BLaER1 treated with 17β-estradiol and CSF1 and Interleukin-3, amounts not matched to agents 10 nM and 100 nM (cell line): ENCODE measurements around the gene USP16.
"Not testable (repeated sequence)": the region's sequence is repeated elsewhere in the genome, so short reads cannot be mapped to it uniquely, and the experiment has no call there.

ENCODE experiments used
- H3K27ac ChIP-seq, 11 experiments: shearing (Covaris generic); formaldehyde crosslinking; 2 replicates each; pipeline ENCODE4 v1.8.1; 2022
- H3K27me3 ChIP-seq, 11 experiments: shearing (Covaris generic); formaldehyde crosslinking; 2 replicates each; pipeline ENCODE4 v1.8.1; 2022
- H3K36me3 ChIP-seq, 11 experiments: shearing (Covaris generic); formaldehyde crosslinking; 2 replicates each; pipeline ENCODE4 v1.8.1; 2022
- H3K4me1 ChIP-seq, 10 experiments: shearing (Covaris generic); formaldehyde crosslinking; 2 replicates each; pipeline ENCODE4 v1.8.1; 2022
- H3K4me2 ChIP-seq, 11 experiments: shearing (Covaris generic); formaldehyde crosslinking; 2 replicates each; pipeline ENCODE4 v1.8.1; 2022
- H3K4me3 ChIP-seq, 10 experiments: shearing (Covaris generic); formaldehyde crosslinking; 2 replicates each; pipeline ENCODE4 v1.8.1; 2022
- H3K9ac ChIP-seq, 11 experiments: shearing (Covaris generic); formaldehyde crosslinking; 2 replicates each; pipeline ENCODE4 v1.8.1; 2022
- H3K9me3 ChIP-seq, 11 experiments: shearing (Covaris generic); formaldehyde crosslinking; replicated peaks in 1 of 11; 2 replicates each; pipeline ENCODE4 v1.8.1; 2022
- H4K20me1 ChIP-seq, 11 experiments: shearing (Covaris generic); formaldehyde crosslinking; 2 replicates each; pipeline ENCODE4 v1.8.1; 2022
- Cebpa-rat ChIP-seq, 11 experiments: shearing (Covaris generic); IDR thresholded peaks; 2 replicates each; pipeline ENCODE4 v1.8.1; 2022

The USP16 gene

DNA sequence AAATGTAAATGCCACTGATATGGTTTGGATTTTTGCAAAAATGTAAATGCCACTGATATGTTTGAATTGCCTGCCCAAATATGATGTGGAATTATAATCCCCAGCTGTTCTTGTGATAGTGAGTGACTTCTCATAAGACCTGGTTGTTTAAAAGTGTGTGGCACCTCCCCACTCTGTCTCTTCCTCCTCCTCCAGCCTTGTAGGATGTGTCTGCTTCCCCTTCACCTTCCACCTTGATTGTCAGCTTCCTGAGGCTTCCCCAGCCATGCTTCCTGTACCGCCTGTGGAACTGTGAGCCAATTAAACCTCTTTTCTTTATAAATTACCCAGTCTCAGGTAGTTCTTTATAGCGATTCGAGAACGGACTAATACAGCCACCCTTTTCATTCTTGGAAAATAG is 50.3 kb downstream of the USP16 start:
- H3K4me3 ChIP-seq, result no peak overlapping the region
- peaks cover 60 to 78% (median 66%) of the 10 kb centered on the region in 10 experiments for H3K4me1 ChIP-seq
- no peak overlapping the region; a peak in 2 of 22 replicates for H3K27ac ChIP-seq
- H4K20me1 ChIP-seq, result peaks cover 23 to 36% (median 33%) of the 10 kb centered on the region in 11 experiments; a peak in 21 of 22 replicates
- H3K4me2 ChIP-seq, result peak overlapping the region; percentile 7 to 87 (median 79); a peak in 17 of 22 replicates
- no peak for TF ChIP-seq Cebpa-rat (IDR thresholded peaks at IDR 0.05)
- H3K27me3 ChIP-seq, result no peaks in the 10 kb centered on the region
- no peak overlapping the region for H3K9ac ChIP-seq
- peaks cover 0 to 25% (median 11%) of the 10 kb centered on the region in 11 experiments; a peak in 15 of 22 replicates for H3K9me3 ChIP-seq
- H3K36me3 ChIP-seq, result peaks cover 7 to 25% (median 20%) of the 10 kb centered on the region in 11 experiments

GRCh38 chr21:29075706-29076466 is 51.4 kb downstream of the USP16 start:
- H3K27me3 ChIP-seq, result no peaks in the 10 kb centered on the region
- H4K20me1 ChIP-seq, result peaks cover 14 to 25% (median 22%) of the 10 kb centered on the region in 11 experiments; a peak in 21 of 22 replicates
- peak overlapping the region; percentile 34 to 85 (median 82); a peak in 20 of 22 replicates for H3K27ac ChIP-seq
- peaks cover 0 to 14% (median 10%) of the 10 kb centered on the region in 11 experiments; a peak in 14 of 22 replicates for H3K36me3 ChIP-seq
- H3K4me3 ChIP-seq, result peak overlapping the region in 2 of 10 experiments; percentile 52 to 63; a peak in 1 of 20 replicates
- peak overlapping the region; percentile 63 to 92 (median 76) for H3K4me2 ChIP-seq
- peaks cover 65 to 86% (median 74%) of the 10 kb centered on the region in 10 experiments for H3K4me1 ChIP-seq
- peak overlapping the region in 6 of 11 experiments; percentile 45 to 62 (median 50); a peak in 10 of 22 replicates for H3K9ac ChIP-seq
- H3K9me3 ChIP-seq, result peaks cover 0 to 25% (median 11%) of the 10 kb centered on the region in 11 experiments; a peak in 15 of 22 replicates
- TF ChIP-seq Cebpa-rat (IDR thresholded peaks at IDR 0.05), result no peak

DNA sequence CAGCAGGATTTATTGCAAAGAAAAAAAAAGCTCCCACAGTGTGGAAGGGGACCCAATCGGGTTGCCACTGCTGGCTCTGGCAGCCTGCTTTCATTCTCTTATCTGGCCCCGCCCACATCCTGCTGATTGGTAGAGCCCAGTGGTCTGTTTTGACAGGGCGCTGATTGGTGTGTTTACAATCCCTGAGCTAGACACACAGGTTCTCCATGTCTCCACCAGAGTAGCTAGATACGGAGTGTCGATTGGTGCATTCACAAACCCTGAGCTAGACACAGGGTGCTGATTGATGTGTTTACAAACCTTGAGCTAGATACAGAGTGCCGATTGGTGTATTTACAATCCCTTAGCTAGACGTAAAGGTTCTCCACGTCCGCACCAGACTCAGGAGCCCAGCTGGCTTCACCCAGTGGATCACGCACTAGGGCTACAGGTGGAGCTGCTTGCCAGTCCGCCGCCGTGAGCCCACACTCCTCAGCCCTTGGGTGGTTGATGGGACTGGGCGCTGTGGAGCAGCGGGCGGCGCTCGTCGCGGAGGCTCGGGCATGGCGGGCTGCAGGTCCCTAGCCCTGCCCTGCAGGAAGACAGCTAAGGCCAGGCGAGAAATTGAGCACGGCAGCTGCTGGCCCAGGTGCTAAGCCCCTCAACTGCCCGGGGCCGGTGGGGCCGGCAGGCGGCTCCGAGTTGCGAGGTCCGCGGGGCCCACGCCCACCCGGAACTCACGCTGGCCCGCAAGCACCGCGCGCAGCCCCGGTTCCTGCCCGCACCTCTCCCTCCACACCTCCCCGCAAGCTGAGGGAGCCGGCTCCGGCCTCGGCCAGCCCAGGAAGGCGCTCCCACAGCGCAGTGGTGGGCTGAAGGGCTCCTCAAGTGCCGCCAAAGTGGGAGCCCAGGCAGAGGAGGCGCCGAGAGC is 52.5 kb downstream of the USP16 start:
- Histone ChIP-seq H3K9ac (peak overlapping the region; percentile 72 to 80 (median 77)), H3K27ac (peak overlapping the region; percentile 65 to 85 (median 82); a peak in 21 of 22 replicates), H3K9me3 (peaks cover 0 to 25% (median 11%) of the 10 kb centered on the region in 11 experiments; a peak in 15 of 22 replicates), H3K4me2 (peak overlapping the region; percentile 63 to 92 (median 76)), H3K4me1 (peaks cover 65 to 85% (median 74%) of the 10 kb centered on the region in 10 experiments), H3K4me3 (peak overlapping the region; percentile 49 to 70 (median 59)), H4K20me1 (peaks cover 3 to 14% (median 11%) of the 10 kb centered on the region in 11 experiments; a peak in 21 of 22 replicates)
- not testable (repeated sequence) for H3K27me3 ChIP-seq, H3K36me3 ChIP-seq

GRCh38 chr21:29077651-29078090 is 53.2 kb downstream of the USP16 start:
- peak overlapping the region; percentile 65 to 85 (median 82); a peak in 21 of 22 replicates for H3K27ac ChIP-seq
- peak overlapping the region; percentile 63 to 92 (median 76) for H3K4me2 ChIP-seq
- no peaks in the 10 kb centered on the region for H3K27me3 ChIP-seq
- peaks cover 61 to 80% (median 72%) of the 10 kb centered on the region in 10 experiments for H3K4me1 ChIP-seq
- peak overlapping the region; percentile 49 to 70 (median 59) for H3K4me3 ChIP-seq
- peak overlapping the region; percentile 72 to 80 (median 77) for H3K9ac ChIP-seq
- H4K20me1 ChIP-seq, result peaks cover 0 to 7% (median 4%) of the 10 kb centered on the region in 11 experiments; a peak in 16 of 22 replicates
- H3K9me3 ChIP-seq, result peaks cover 0 to 25% (median 11%) of the 10 kb centered on the region in 11 experiments; a peak in 15 of 22 replicates
- no peaks in the 10 kb centered on the region for H3K36me3 ChIP-seq
- no peak for TF ChIP-seq Cebpa-rat (IDR thresholded peaks at IDR 0.05)

GRCh38 chr21:29078869-29079767 is 54.6 kb downstream of the USP16 start:
- Histone ChIP-seq H3K27me3 (no peaks in the 10 kb centered on the region), H3K4me2 (peak overlapping the region; percentile 72 to 92 (median 83)), H3K27ac (peak overlapping the region; percentile 38 to 85 (median 81); a peak in 21 of 22 replicates)

GRCh38 chr21:29080454-29080941 is 56.0 kb downstream of the USP16 start:
- no peaks in the 10 kb centered on the region for H3K36me3 ChIP-seq
- H3K4me3 ChIP-seq, result peak overlapping the region in 6 of 10 experiments; percentile 8 to 29 (median 18); a peak in 9 of 20 replicates
- peak overlapping the region; percentile 72 to 92 (median 83) for H3K4me2 ChIP-seq
- H3K4me1 ChIP-seq, result peaks cover 56 to 72% (median 64%) of the 10 kb centered on the region in 10 experiments
- peak overlapping the region; percentile 38 to 85 (median 81); a peak in 21 of 22 replicates for H3K27ac ChIP-seq
- TF ChIP-seq Cebpa-rat (IDR thresholded peaks at IDR 0.05), result no peak
- peak overlapping the region; percentile 33 to 64 (median 55); a peak in 20 of 22 replicates for H3K9ac ChIP-seq
- H3K27me3 ChIP-seq, result no peaks in the 10 kb centered on the region
- peaks cover 0 to 23% (median 11%) of the 10 kb centered on the region in 11 experiments; a peak in 15 of 22 replicates for H3K9me3 ChIP-seq
- H4K20me1 ChIP-seq, result no peaks in the 10 kb centered on the region

More at GRCh38 chr21:29078869-29079767, 54.6 kb downstream of the USP16 start:
- Histone ChIP-seq H3K9ac (peak overlapping the region in 8 of 11 experiments; percentile 42 to 64 (median 60); a peak in 12 of 22 replicates), H3K9me3 (peaks cover 0 to 25% (median 11%) of the 10 kb centered on the region in 11 experiments; a peak in 15 of 22 replicates), H3K4me3 (peak overlapping the region in 2 of 10 experiments; percentile 6 to 27; a peak in 2 of 20 replicates), H3K4me1 (peaks cover 58 to 77% (median 69%) of the 10 kb centered on the region in 10 experiments), H4K20me1 (no peaks in the 10 kb centered on the region), H3K36me3 (no peaks in the 10 kb centered on the region)
- peak in 5 of 11 experiments; percentile 12 to 45 (median 43); a peak in 4 of 22 replicates for TF ChIP-seq Cebpa-rat (IDR thresholded peaks at IDR 0.05)

DNA sequence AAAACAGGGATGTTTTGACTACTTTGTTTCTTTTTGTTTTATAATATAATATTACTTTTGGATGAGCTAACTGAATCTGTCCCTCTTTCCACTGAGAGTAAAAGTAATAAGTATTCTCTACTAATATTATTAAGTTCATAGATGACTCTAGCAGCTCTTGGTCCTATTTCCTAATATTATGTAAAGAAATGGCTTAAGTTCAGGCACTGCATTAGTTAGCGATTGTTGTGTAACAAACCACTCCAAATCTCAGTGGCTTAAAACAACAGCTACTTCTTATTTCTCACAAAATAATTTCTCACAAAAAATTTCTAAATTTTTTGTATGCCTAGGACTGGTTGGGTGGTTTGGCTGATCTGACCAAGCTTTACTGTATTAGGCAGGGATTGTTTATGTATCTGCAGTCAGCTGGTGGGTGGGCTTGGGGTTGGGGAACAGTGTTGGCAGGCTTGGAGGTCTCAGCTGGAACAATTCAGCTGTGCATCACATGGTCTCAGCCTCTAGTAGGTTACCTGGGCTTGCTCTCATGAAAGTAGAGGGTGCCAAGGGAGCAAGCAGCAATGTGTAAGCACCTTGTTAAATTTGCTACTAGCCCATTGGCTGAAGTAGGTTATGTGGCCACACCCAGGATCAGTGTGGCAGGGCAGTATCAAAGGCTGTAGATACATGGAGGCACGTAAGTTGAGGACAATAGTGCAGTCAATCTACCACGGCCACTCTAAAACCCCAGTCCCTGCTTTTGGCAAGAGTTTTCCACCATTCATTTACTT is 57.8 kb downstream of the USP16 start:
- Histone ChIP-seq H3K4me2 (peak overlapping the region in 3 of 11 experiments; percentile 72 to 88 (median 80); a peak in 5 of 22 replicates), H3K36me3 (no peaks in the 10 kb centered on the region), H3K4me1 (peaks cover 50 to 72% (median 60%) of the 10 kb centered on the region in 10 experiments), H3K9ac (no peak overlapping the region), H3K27ac (peak overlapping the region in 1 of 11 experiments; percentile 85; a peak in 1 of 22 replicates), H3K4me3 (no peak overlapping the region), H3K27me3 (no peaks in the 10 kb centered on the region), H3K9me3 (peaks cover 0 to 6% (median 5%) of the 10 kb centered on the region in 11 experiments; a peak in 15 of 22 replicates), H4K20me1 (no peaks in the 10 kb centered on the region)
- no peak for TF ChIP-seq Cebpa-rat (IDR thresholded peaks at IDR 0.05)
